GM12891 (cell line): ENCODE data around the gene SMIM8.

Experiments
- POLR2A ChIP-seq: IDR thresholded peaks from 2 replicates; pipeline ENCODE4 v1.6.1; 2011; ENCODE audit warnings: low read depth, low read length, control low read depth
- POLR2AphosphoS5 ChIP-seq: IDR thresholded peaks from 2 replicates; pipeline ENCODE4 v1.6.1; 2011; ENCODE audit warnings: low read depth, low read length, control low read depth
- POU2F2 ChIP-seq: IDR thresholded peaks from 2 replicates; pipeline ENCODE4 v1.6.1; 2011; ENCODE audit warnings: low read depth, mild to moderate bottlenecking, control low read depth, low read length, moderate library complexity
- SPI1 ChIP-seq: IDR thresholded peaks from 2 replicates; pipeline ENCODE4 v1.6.1; 2011; ENCODE audit warnings: low read depth, low read length, control low read depth

DNA sequence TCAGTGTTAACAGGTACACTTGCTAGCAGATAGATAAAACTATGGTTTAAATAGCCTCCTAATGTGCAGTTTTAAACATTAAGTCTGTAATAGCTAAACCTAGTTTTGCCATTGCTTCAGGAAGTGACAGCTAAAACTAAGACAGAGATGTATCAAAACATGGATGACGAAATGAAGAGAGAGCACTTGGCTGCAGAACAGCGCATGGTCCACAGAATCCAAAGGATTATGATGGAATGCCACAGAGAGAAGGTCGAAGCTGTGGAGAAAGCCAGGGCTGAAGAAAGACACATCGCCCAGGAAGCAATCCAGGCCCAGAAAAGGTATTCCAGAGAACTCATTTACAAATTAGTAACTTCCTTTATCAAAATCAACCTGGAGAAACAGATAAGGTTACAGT, 33.8 kb downstream of the SMIM8 start:
- TF ChIP-seq POLR2A = no peak
- TF ChIP-seq POLR2AphosphoS5 = no peak
- TF ChIP-seq POU2F2 = no peak
- no peak for TF ChIP-seq SPI1
